ENCODE results near the gene GNA12.
"Not testable (repeated sequence)": the region's sequence is repeated elsewhere in the genome, so short reads cannot be mapped to it uniquely, and the experiment has no call there.

The GNA12 gene

DNA sequence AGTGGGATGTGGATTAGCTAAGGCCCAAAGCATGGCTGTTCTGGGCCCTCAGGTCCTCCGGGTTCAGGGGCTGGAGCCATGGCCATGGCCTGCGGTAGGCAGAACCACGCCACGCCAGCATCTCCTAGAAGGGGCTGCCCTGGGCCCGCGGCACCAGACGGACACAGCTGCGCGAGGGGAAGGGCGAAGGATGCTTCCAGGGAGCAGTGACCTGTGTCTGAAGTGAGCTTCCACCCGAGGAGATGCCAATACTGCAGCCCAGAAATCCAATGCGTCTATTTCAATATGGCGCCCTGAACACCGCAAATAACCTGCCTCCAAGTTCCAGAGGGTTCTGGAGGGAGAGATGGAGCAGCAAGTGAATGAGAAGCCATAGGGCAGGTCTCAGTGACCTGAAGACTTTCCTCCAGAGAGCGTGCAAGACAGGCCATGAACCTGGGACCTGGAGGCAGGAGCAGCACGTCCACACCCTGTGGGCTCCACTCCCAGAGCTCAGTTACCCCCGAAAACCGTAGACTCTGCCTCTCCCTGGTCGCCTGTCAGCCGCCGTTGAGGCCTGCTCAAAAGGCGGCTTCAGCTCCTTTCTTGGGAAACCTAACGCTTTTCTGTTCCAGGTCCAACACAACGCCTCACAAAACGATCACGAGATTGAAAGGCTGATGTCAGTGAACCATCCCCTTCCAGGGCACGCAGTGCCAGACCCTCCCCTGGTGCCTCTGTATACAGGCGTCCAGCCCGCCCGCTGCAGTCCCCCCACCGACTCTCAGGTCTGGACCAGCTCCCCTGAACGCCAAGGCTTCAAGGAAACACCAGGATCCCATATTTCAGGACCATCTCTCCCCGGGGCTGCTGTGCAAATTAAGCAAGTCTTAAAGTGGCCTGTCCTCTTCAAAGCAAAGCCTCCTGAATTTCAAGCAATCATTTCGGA, 118.7 kb downstream of the GNA12 start:
- no peak for DNase-seq

DNA sequence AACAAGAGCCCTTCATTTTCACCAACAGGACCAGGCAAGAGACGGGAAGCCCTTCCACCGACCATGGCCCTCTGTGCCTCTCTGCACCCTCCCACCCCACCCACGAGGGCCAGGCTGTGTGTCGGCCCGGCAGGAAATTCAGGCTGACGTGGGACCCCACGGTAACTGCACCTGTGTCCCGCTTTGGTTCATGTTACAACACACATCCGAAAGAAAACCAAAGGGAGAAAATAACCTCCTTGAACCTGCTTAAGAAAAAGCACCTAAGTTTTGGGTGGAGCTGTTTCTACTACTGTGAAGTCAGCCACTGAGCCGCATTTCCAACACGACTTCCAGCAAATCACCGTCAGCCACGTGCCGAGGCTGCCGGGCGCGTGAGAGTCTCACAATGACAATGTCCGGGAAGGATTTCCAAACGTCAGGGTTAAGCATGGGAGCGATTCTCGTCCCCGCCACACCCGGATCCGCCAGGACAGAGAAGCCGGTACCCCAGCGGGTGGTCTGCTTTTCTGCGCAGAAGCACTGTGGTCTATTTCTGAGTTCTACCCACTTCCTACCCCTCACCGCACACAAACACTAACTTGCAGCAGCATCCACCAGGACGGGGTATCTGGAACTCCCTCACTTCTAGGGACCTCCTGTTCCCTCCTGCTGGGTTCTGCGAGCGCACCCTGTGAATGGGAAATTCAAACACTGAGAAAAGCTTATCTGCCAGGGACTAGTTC, 119.5 kb downstream of the GNA12 start:
- no peak for DNase-seq

DNA sequence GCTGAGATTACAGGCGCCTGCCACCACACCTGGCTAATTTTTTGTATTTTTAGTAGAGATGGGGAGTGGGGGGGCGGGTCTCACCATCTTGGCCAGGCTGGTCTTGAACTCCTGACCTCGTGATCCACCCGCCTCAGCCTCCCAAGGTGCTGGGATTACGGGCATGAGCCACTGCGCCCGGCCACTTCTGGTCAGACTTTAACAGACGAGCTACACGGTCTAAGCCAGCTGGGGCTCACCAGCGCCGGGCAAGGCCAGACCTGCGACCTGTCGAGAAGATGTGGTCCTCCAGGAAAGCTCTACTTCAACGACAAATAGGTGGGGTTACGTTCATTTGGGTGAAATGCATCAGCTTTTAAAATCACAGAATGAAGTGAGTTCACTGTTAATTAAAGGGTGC, 120.1 kb downstream of the GNA12 start:
- DNase-seq, result not testable (repeated sequence)

DNA sequence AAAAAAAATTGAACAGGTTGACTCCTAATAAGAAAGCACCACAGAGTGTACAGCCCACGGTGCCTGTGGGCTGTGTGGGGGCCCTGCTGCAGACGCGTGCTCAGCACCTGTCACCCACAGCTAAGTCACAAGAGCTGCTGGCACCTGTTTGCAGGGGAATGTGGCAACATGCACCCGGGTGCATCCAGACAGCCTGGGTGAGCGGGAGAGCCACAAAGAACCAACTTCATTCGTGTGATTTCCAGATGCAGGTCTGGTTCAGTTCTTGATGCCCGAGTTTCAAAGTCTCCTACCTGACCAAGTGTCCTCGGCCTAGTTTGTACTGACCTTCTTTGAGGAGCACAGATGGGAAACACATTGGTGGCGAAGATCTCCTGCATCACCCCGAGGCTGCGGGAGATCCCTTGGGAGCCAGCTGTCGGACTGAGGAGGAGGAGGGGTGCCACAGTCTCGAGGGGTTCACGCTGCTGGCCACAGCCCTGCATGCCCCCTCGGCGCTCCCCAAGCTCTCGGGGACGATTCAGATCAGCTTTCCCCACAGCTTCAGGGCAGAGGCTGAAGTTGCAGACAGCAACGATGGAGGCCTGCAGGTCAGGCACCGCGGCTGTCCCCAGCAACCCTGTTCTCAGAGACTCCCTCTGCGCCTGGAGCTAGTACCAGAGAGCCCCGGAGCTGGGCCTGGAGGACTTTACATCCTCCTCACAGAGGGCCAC, 120.8 kb downstream of the GNA12 start:
- no peak for DNase-seq

GRCh38 chr7:2722591-2722990, 121.5 kb downstream of the GNA12 start:
- DNase-seq, result no peak

DNA sequence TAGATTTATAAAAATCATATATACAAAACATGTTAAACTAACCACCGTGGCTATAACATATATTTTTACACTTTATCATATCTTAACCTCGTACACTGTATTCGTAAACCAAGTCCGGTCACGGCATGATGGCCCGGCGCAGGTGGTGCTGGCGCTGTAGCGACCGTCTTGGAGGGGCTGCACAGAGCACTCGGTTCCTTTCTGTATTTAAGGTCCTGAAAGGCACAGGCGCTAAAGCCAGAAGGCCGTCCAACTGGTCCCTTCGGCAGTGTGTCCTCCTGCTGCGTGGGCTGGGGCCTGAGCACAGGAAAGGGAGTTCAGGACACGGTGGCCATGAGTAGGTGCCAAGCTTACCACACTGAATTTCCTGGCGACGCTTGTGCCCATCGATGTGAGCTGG, 122.3 kb downstream of the GNA12 start:
- no peak for DNase-seq

DNA sequence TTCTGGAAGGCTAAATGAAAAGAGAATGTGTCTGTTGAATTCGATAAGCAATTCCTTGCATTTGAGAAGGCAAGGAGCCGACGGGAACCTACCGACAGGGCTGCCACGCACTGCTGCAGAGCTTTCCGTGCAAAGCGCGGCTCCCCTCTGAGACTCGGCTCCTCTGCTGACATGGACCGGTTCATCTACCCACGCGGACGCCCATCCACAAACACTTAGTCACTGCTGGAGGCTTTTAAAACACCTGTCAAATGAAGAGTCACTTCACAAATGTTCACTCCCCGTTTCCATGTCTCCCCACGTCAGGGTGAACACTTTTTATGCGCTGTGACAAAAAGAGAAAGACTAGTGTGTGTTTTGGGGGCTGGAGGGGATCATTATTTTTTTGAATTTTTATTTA, 124.1 kb downstream of the GNA12 start:
- DNase-seq, result no peak

DNA sequence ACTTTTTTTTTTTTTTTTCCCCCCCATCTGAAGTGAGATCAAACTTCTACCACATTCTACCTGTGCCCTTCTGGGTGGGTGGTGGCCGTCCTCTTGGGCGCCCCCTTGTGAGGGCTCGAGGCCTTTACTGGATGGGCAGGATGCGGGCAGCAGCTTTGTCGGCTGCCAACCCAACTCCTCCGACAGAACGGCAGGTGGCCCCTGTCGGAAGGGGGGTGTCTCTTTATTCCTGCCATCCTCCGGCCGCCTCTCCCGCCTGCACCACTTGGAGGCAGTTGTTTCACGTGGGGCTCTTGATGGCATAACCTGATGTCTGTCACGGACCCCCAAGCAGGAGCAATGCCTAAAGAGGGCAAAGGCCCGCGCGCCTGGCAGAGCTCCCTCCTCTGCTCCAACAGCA, 125.1 kb downstream of the GNA12 start:
- DNase-seq, result peak; percentile 40

GRCh38 chr7:2718296-2718965, 125.7 kb downstream of the GNA12 start:
- no peak for DNase-seq

DNA sequence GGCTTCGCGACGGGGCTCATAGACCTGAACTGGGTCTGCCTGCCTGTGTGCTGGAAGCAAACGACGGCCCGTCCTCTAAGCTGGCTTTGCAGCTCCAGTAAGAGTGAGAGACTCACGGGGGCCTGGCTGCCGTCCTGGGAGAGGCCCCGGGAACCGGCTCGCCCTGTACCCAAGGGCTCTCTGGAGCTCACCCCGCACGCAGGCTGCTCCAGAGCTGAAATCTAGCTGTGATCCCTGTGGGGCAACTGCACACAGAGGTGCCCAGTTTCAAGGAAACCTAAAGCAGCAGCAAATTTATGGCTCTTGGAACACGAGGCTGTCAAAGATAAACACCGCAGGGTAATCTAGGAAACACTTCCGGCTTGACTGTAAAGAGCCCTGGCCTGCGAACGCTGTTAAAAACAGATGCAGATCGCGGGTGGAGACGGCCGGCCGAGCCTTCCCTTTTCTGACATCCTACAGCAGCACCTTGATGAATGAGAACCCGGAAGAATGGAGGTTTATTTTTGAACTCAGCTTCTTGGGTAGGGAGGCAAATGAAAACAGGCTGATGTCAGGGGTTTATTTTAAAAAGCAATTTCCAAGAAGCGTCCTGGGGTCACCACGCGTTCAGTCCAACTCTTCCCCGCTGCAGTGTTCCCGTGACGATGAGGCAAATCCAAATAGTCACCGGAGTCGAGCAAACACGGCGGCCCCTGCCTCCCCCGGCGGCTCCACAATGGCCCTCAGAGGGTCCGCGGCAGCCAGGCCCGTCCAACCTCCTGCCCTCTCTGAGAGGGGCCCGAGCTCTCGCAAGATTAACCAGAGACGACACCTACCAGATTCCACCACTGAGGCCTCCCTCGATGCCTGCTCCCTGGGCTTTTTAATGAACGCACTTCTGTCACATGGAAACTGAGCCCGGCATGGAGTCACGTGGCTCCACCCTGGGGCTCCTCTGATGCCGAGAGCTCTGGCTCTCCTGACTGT, 126.5 kb downstream of the GNA12 start:
- DNase-seq, result peak; percentile 63

DNA sequence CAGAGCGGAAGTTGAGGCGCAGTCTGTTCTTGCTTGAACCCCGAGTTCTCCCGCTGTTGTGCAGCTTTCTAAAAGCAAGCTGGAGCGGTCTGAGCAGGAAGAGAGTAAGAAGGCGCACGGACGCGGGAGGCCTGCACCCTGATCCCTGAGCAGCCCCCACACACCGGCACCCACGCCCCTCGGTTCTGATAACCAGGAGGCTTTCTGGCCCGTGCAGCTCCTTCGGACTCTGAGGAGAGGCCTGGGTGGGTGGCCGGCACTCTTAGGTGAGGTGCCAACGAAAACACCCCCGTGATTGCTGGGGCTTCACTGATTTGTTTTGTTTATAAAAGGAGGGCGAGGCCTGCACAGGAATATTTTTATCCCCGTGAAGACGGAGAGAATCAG, 127.2 kb downstream of the GNA12 start:
- DNase-seq, result no peak

GRCh38 chr7:2716488-2716887, 127.6 kb downstream of the GNA12 start:
- no peak for DNase-seq

DNA sequence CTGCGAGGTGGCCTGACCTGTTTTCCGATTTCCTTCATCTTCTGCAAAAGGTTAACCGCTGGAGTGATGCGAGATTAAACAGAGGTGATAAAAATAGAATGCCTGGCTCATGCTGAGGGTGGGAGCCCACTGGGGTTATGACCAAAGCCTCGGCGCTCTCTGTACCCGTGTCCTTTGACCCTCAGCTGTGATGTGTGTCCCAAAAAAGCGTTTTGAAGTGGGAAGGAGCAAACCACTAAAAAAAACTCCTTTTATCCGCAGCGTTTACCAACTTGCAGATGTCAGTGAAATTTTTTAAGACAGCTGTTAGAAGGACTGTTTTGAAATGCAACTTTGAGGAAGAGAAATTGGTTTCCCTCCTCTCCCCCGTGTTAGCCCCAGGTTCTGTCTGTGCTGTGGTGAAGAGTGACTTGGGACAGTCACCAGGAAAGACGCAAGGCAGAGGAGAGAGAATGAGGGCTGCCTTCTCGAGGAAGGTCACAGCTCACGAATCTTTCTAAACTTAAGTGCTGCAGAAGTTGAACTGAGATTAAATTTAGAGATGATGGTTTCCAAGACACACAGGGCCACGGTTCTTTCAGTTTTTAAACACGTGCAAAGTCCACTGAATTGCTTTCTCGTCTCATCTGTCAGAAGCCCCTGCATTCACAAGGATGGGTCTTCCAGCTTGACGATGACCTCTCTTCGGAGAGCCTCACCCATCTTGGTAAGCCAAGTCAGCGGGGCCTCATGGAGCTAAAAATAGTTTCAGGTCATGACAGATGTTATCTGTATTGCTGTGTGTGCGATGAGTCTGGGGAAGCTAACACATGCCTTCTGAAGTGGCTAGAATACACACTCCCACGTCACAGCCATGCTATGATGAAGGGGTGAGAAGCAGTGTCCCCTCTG, 128.5 kb downstream of the GNA12 start:
- no peak for DNase-seq

- no peak for DNase-seq
These were observed 129.5 kb downstream of the GNA12 start for GRCh38 chr7:2714636-2715035.

- no peak for DNase-seq
These were observed 130.1 kb downstream of the GNA12 start for GRCh38 chr7:2713978-2714377.

DNA sequence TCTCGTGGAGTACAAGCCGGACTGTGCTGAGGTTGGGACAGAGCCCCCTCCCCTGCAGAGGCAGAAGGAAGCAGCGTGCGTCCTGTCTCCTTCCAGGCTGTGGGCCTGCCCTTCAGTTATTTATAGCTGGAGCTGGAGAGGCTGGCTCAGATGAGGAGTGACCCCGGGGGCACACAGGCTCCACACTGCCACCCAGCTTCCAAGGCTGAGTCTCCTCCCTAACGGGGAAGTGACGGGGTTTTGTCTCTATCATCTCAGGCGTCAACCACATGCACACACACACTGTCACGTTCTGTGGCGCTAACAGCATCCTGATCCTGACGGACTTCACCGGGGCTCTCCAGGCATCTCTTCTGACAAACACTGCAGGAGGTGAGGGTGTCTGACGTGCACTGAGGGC, 130.7 kb downstream of the GNA12 start:
- no peak for DNase-seq

DNA sequence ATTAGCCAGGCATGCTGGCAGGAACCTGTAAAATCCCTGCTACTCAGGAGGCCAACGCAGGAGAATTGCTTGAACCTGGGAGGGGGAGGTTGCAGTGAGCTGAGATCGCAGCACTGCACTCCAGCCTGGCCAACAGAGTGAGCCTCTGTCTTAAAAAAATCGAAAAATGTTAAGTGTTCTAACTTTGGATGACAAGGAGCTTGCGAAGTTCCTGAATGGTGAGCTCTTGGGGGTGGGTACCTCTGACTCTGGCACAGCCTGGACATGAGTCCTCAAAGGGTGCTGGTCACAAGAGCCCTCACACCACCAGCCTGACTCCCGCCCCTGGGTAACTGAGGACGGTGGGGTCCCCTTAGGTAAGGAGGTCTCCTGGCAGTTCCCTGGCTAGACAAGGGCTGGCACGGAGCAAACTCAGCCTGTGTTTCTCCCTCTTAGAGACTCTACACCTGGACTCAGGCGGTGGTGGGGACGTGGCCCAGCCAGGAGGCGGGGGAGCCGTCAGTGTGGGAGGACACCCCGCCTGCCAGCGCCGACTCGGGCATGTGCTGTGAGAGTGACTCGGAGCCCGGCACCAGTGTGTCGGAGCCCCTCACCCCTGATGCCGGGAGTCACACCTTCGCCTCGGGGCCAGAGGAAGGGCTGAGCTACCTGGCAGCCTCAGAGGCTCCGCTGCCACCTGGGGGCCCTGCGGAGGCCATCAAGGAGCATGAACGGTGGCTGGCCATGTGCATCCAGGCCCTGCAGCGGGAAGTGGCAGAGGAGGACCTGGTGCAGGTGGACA, 132.0 kb downstream of the GNA12 start:
- no peak for DNase-seq

DNA sequence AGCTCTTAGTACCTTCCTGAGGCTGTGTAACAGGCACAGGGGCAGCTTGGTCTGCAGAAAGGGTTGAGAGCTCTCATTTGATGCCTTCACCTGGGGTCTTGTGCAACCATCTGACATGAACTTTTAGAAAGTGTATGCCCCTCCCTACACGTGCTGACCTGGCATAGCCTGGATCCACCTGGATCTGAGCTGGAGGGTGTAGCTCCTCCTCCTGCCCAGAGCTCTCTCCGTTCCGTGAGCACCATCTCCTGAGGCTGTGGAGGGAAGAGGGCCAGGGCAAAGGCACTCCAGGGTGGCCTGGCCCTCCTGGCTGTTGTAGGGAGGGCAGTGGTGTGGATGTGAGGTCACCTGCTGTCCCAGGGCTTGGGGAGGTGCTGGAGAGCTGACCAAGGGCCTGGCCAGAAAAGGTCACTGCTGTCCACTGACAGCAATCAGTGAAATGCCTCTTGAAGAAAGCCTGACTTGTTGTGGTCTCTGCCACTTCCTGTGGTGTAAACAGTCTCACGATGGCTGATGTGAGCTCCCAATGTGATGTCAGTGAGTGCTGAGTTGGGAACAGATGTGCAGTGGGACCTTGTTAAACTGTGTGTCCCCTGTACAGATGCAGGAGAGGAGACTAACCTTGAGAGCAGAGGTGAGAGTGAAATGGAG, 133.1 kb downstream of the GNA12 start:
- no peak for DNase-seq

GRCh38 chr7:2710286-2710655, 133.8 kb downstream of the GNA12 start:
- DNase-seq, result no peak
